CD4-positive, alpha-beta T cell (primary cell): Measurements from ENCODE around the gene SRRD. TPM values are rescaled to one million over a fixed set of nuclear protein-coding genes. Genes with fewer than 3 reads are reported as not detected.
A peak's percentile ranks its signal among the peaks of the same experiment; 100 is the strongest.

Experiments used
- ATAC-seq: fragments of 200-7000 bp; cut with Tn5 transposase; one replicate; pipeline ENCODE4 v1.10.0; 2022; ENCODE audit warnings: mild to moderate bottlenecking; ENCODE audit not compliant: poor library complexity
- CTCF ChIA-PET: fragments of 350-600 bp; sonication (Branson Sonifier 250); formaldehyde crosslinking; loops from one replicate; lab custom pipeline; 2021; ENCODE audit warnings: antibody characterized with exemption, inconsistent platforms; lab: Charles Lee
- POLR2A ChIA-PET: fragments of 350-600 bp; sonication (Branson Sonifier 250); formaldehyde crosslinking; loops from one replicate; lab custom pipeline; 2021; ENCODE audit warnings: antibody characterized with exemption, inconsistent platforms; lab: Charles Lee
- DNase-seq, 14 experiments: peaks; one replicate each; pipeline ENCODE4 v3.0.0-alpha.2; 2013 to 2020; ENCODE audit warnings: mixed read lengths in 2 of 14
- H3K27ac ChIP-seq, 2 donors: one replicate each; pipeline versions ENCODE4 v1.5.1 to v1.7.0; 2013; ENCODE audit warnings: low read length in 2 of 2, low read depth in 1 of 2, mild to moderate bottlenecking in 1 of 2
- H3K27me3 ChIP-seq, 2 experiments: 1 replicate in 1 of 2; 2 replicates in 1 of 2; pipeline versions ENCODE4 v1.6.1 to v1.7.0; 2013; ENCODE audit warnings: low read length in 2 of 2, control low read depth in 1 of 2, mild to moderate bottlenecking in 1 of 2, moderate library complexity in 1 of 2; ENCODE audit not compliant: insufficient read depth in 2 of 2, control insufficient read depth in 1 of 2
- H3K36me3 ChIP-seq: one replicate; pipeline ENCODE4 v1.6.1; 2013; ENCODE audit warnings: low read length, control low read depth; ENCODE audit not compliant: insufficient read depth
- H3K4me1 ChIP-seq: one replicate; pipeline ENCODE4 v1.6.1; 2013; ENCODE audit warnings: low read length, control low read depth; ENCODE audit not compliant: insufficient read depth
- H3K4me3 ChIP-seq: one replicate; pipeline ENCODE4 v1.5.1; 2013; ENCODE audit warnings: mild to moderate bottlenecking, low read length, moderate library complexity
- H3K9me3 ChIP-seq, 2 experiments: 1 replicate in 1 of 2; 2 replicates in 1 of 2; pipeline versions ENCODE4 v1.6.1 to v1.7.0; 2013; ENCODE audit warnings: low read length in 2 of 2, mild to moderate bottlenecking in 2 of 2, control low read depth in 1 of 2, moderate library complexity in 1 of 2; ENCODE audit not compliant: control insufficient read depth in 1 of 2, insufficient read depth in 1 of 2
- H3K27ac Mint-ChIP-seq: one replicate; pipeline ENCODE4 v1.8.0; 2020; ENCODE audit warnings: mixed read lengths
- H3K27me3 Mint-ChIP-seq: one replicate; pipeline ENCODE4 v1.8.0; 2021; ENCODE audit warnings: mixed read lengths
- H3K36me3 Mint-ChIP-seq: one replicate; pipeline ENCODE4 v1.8.0; 2021; ENCODE audit warnings: low read depth, mixed read lengths
- H3K4me1 Mint-ChIP-seq: one replicate; pipeline ENCODE4 v1.8.0; 2021; ENCODE audit warnings: low read depth, mixed read lengths
- H3K4me3 Mint-ChIP-seq: one replicate; pipeline ENCODE4 v1.8.0; 2020; ENCODE audit warnings: mild to moderate bottlenecking, mixed read lengths
- H3K9me3 Mint-ChIP-seq: one replicate; pipeline ENCODE4 v1.8.0; 2020; ENCODE audit warnings: mixed read lengths
- CTCF ChIP-seq: fragments of 200-600 bp; IDR thresholded peaks from one replicate; pipeline ENCODE4 v1.8.0; 2022; ENCODE audit warnings: antibody characterized with exemption, mild to moderate bottlenecking
- intact Hi-C, 2 experiments: fragments of 100-400 bp; cut with DNase I in 1 of 2; cut with micrococcal nuclease in 1 of 2; formaldehyde crosslinking; loops; one replicate each; pipeline versions ENCODE4 v1.15.1 to v1.9.0; 2023 to 2025; cut with DNase I, micrococcal nuclease
- total RNA-seq, 174 experiments: library from RNA in 2 of 174; stranded (reverse) in 2 of 174; gene quantifications; one replicate each; pipeline ENCODE4 v1.2.3 and lab custom pipeline; 2021 to 2026

Gene SRRD
- total RNA-seq, 2 experiments from 2014 or later: 25.8 to 27.2 TPM

- H3K36me3 ChIP-seq: peaks cover 73% of the 10 kb centered on the region
- intact Hi-C loops: no loop called here
- TF ChIP-seq CTCF: no peak
- ChIA-PET POLR2A (no interaction called here), CTCF (no interaction called here)
- ATAC-seq (no peak), DNase-seq (no peak)
- no peaks in the 10 kb centered on the region for H3K9me3 ChIP-seq
- no peaks in the 10 kb centered on the region for H3K4me1 ChIP-seq
- H3K4me3 ChIP-seq: no peak overlapping the region
- Mint-ChIP-seq H3K4me3 (no peak overlapping the region), H3K36me3 (peaks cover 58% of the 10 kb centered on the region), H3K9me3 (no peaks in the 10 kb centered on the region), H3K4me1 (no peaks in the 10 kb centered on the region), H3K27ac (no peak overlapping the region), H3K27me3 (no peaks in the 10 kb centered on the region)
- H3K27me3 ChIP-seq: no peaks in the 10 kb centered on the region
- no peak overlapping the region for H3K27ac ChIP-seq
These were observed 50.6 kb downstream of the SRRD start for GRCh38 chr22:26534171-26534855.

- peaks cover 57% of the 10 kb centered on the region for H3K36me3 Mint-ChIP-seq
- Histone ChIP-seq H3K4me1 (no peaks in the 10 kb centered on the region), H3K4me3 (no peak overlapping the region), H3K27ac (no peak overlapping the region), H3K36me3 (peaks cover 71% of the 10 kb centered on the region), H3K9me3 (no peaks in the 10 kb centered on the region), H3K27me3 (no peaks in the 10 kb centered on the region)
- H3K27me3 Mint-ChIP-seq: no peaks in the 10 kb centered on the region
- H3K4me3 Mint-ChIP-seq: no peak overlapping the region
- ChIA-PET POLR2A (no interaction called here), CTCF (no interaction called here)
- DNase-seq (no peak), ATAC-seq (no peak)
- TF ChIP-seq CTCF: no peak
- H3K27ac Mint-ChIP-seq: peak overlapping the region; percentile 4
- intact Hi-C loops: no loop called here
- H3K4me1 Mint-ChIP-seq: no peaks in the 10 kb centered on the region
- no peaks in the 10 kb centered on the region for H3K9me3 Mint-ChIP-seq
These were observed 51.4 kb downstream of the SRRD start for GRCh38 chr22:26534874-26535602.

GRCh38 chr22:26535603-26535908 is 51.9 kb downstream of the SRRD start:
- Histone ChIP-seq H3K36me3 (peaks cover 72% of the 10 kb centered on the region), H3K9me3 (no peaks in the 10 kb centered on the region), H3K27me3 (no peaks in the 10 kb centered on the region), H3K27ac (no peak overlapping the region), H3K4me3 (no peak overlapping the region), H3K4me1 (no peaks in the 10 kb centered on the region)
- H3K4me1 Mint-ChIP-seq: no peaks in the 10 kb centered on the region
- intact Hi-C loops: no loop called here
- peaks cover 57% of the 10 kb centered on the region for H3K36me3 Mint-ChIP-seq
- ATAC-seq: no peak
- ChIA-PET CTCF (no interaction called here), POLR2A (no interaction called here)
- no peak for TF ChIP-seq CTCF
- H3K9me3 Mint-ChIP-seq: no peaks in the 10 kb centered on the region
- DNase-seq: no peak
- H3K27ac Mint-ChIP-seq: peak overlapping the region; percentile 4
- no peaks in the 10 kb centered on the region for H3K27me3 Mint-ChIP-seq
- no peak overlapping the region for H3K4me3 Mint-ChIP-seq
